ENCODE results near the gene ACYP2. TPM values are rescaled to one million over a fixed set of nuclear protein-coding genes. Genes with fewer than 3 reads are reported as not detected.

The ACYP2 gene
- total and polyA plus RNA-seq, 2 experiments from 2014 or later: 16.6 to 41.6 TPM

- no peaks in the 10 kb centered on the region for H4K20me1 ChIP-seq (ENCODE audit: insufficient read depth)
- no peak overlapping the region for H3K4me3 ChIP-seq
- H3F3A ChIP-seq (ENCODE audit: insufficient read depth): peaks cover 2% of the 10 kb centered on the region; the same call in 1 of the 2 replicates
- no peak overlapping the region for H2AFZ ChIP-seq
- no peak for DNase-seq
- no peaks in the 10 kb centered on the region for H3K9me2 ChIP-seq (ENCODE audit: insufficient read depth)
- H3K4me2 ChIP-seq (ENCODE audit: unreplicated experiment): no peak overlapping the region
- TF ChIP-seq EZH2phosphoT487 (IDR thresholded peaks at IDR 0.05; ENCODE audit: insufficient read depth, low read depth): no peak
- TF ChIP-seq EZH2 (IDR thresholded peaks at IDR 0.05; ENCODE audit: insufficient read depth, poor library complexity, severe bottlenecking): no peak
- WGBS, 2 experiments (ENCODE audit: low coverage in 1 of 2, low lambda C conversion rate in 2 of 2, missing lambda C conversion rate in 2 of 2): 91 to 95% methylated on average over 2 of the region's 2 CpGs
- no peak overlapping the region for H3K27ac ChIP-seq
- H3K9ac ChIP-seq: no peak overlapping the region
- H3K9me3 ChIP-seq (ENCODE audit: low read depth): no peaks in the 10 kb centered on the region
- in situ Hi-C loops (cut with MboI): no loop called here
- H3K4me1 ChIP-seq (ENCODE audit: insufficient read depth): peaks cover 8% of the 10 kb centered on the region
- H3K27me3 ChIP-seq (replicated peaks; ENCODE audit: insufficient read depth): no peaks in the 10 kb centered on the region
- no peaks in the 10 kb centered on the region for H3K36me3 ChIP-seq (ENCODE audit: low read depth)
- no peaks in the 10 kb centered on the region for H3K79me2 ChIP-seq (ENCODE audit: insufficient read depth)
Observed at GRCh38 chr2:54342603-54343002, 227.2 kb downstream of the ACYP2 start.

- H3K79me2 ChIP-seq (ENCODE audit: insufficient read depth): no peaks in the 10 kb centered on the region
- H3K4me3 ChIP-seq: no peak overlapping the region
- no peak overlapping the region for H3K27ac ChIP-seq
- WGBS, 2 experiments (ENCODE audit: low coverage in 1 of 2, low lambda C conversion rate in 2 of 2, missing lambda C conversion rate in 2 of 2): 81 to 92% methylated on average over 3 of the region's 3 CpGs
- H3K4me1 ChIP-seq (ENCODE audit: insufficient read depth): 0 out of 2 replicates have a peak, but pooled peaks cover 4% of the 10 kb centered on the region
- H3K9ac ChIP-seq: no peak overlapping the region
- no peaks in the 10 kb centered on the region for H3K27me3 ChIP-seq (replicated peaks; ENCODE audit: insufficient read depth)
- in situ Hi-C loops (cut with MboI): no loop called here
- no peak for TF ChIP-seq EZH2phosphoT487 (IDR thresholded peaks at IDR 0.05; ENCODE audit: insufficient read depth, low read depth)
- TF ChIP-seq EZH2 (IDR thresholded peaks at IDR 0.05; ENCODE audit: insufficient read depth, poor library complexity, severe bottlenecking): no peak
- H4K20me1 ChIP-seq (ENCODE audit: insufficient read depth): no peaks in the 10 kb centered on the region
- no peaks in the 10 kb centered on the region for H3F3A ChIP-seq (ENCODE audit: insufficient read depth)
- no peak overlapping the region for H2AFZ ChIP-seq
- H3K9me3 ChIP-seq (ENCODE audit: low read depth): no peaks in the 10 kb centered on the region
- no peak overlapping the region for H3K4me2 ChIP-seq (ENCODE audit: unreplicated experiment)
- H3K9me2 ChIP-seq (ENCODE audit: insufficient read depth): no peaks in the 10 kb centered on the region
- no peaks in the 10 kb centered on the region for H3K36me3 ChIP-seq (ENCODE audit: low read depth)
- no peak for DNase-seq
Observed at GRCh38 chr2:54347622-54348021, 232.2 kb downstream of the ACYP2 start.

GRCh38 chr2:54348646-54349045 is 233.2 kb downstream of the ACYP2 start:
- H3K9me2 ChIP-seq (ENCODE audit: insufficient read depth): no peaks in the 10 kb centered on the region
- WGBS, 2 experiments (ENCODE audit: low coverage in 1 of 2, low lambda C conversion rate in 2 of 2, missing lambda C conversion rate in 2 of 2): 56 to 70% methylated on average over 2 of the region's 2 CpGs
- H3K4me3 ChIP-seq: no peak overlapping the region
- H2AFZ ChIP-seq: no peak overlapping the region
- no peak overlapping the region for H3K4me2 ChIP-seq (ENCODE audit: unreplicated experiment)
- no peaks in the 10 kb centered on the region for H3K79me2 ChIP-seq (ENCODE audit: insufficient read depth)
- in situ Hi-C loops (cut with MboI): no loop called here
- TF ChIP-seq EZH2phosphoT487 (IDR thresholded peaks at IDR 0.05; ENCODE audit: insufficient read depth, low read depth) (no peak), EZH2 (IDR thresholded peaks at IDR 0.05; ENCODE audit: insufficient read depth, poor library complexity, severe bottlenecking) (no peak)
- H3F3A ChIP-seq (ENCODE audit: insufficient read depth): no peaks in the 10 kb centered on the region
- peak; percentile 19 for DNase-seq
- no peak overlapping the region for H3K9ac ChIP-seq
- H3K36me3 ChIP-seq (ENCODE audit: low read depth): no peaks in the 10 kb centered on the region
- H4K20me1 ChIP-seq (ENCODE audit: insufficient read depth): no peaks in the 10 kb centered on the region
- H3K9me3 ChIP-seq (ENCODE audit: low read depth): no peaks in the 10 kb centered on the region
- H3K27ac ChIP-seq: no peak overlapping the region
- H3K27me3 ChIP-seq (replicated peaks; ENCODE audit: insufficient read depth): no peaks in the 10 kb centered on the region
- H3K4me1 ChIP-seq (ENCODE audit: insufficient read depth): no peaks in the 10 kb centered on the region

- Histone ChIP-seq H3K9ac (no peak overlapping the region), H3K9me2 (ENCODE audit: insufficient read depth) (no peaks in the 10 kb centered on the region), H3K27me3 (replicated peaks; ENCODE audit: insufficient read depth) (no peaks in the 10 kb centered on the region), H2AFZ (no peak overlapping the region), H3K4me2 (ENCODE audit: unreplicated experiment) (no peak overlapping the region), H3K4me1 (ENCODE audit: insufficient read depth) (no peaks in the 10 kb centered on the region), H3K79me2 (ENCODE audit: insufficient read depth) (no peaks in the 10 kb centered on the region), H3K9me3 (ENCODE audit: low read depth) (no peaks in the 10 kb centered on the region), H4K20me1 (ENCODE audit: insufficient read depth) (no peaks in the 10 kb centered on the region), H3K4me3 (no peak overlapping the region), H3K36me3 (ENCODE audit: low read depth) (no peaks in the 10 kb centered on the region), H3F3A (ENCODE audit: insufficient read depth) (no peaks in the 10 kb centered on the region), H3K27ac (no peak overlapping the region)
- TF ChIP-seq EZH2 (IDR thresholded peaks at IDR 0.05; ENCODE audit: insufficient read depth, poor library complexity, severe bottlenecking) (no peak), EZH2phosphoT487 (IDR thresholded peaks at IDR 0.05; ENCODE audit: insufficient read depth, low read depth) (no peak)
- WGBS, 2 experiments (ENCODE audit: low coverage in 1 of 2, low lambda C conversion rate in 2 of 2, missing lambda C conversion rate in 2 of 2): 54 to 56% methylated on average over 3 of the region's 3 CpGs
- in situ Hi-C loops (cut with MboI): no loop called here
- DNase-seq: no peak
Observed at GRCh38 chr2:54350426-54350825, 235.0 kb downstream of the ACYP2 start.

GRCh38 chr2:54353216-54353615 is 237.8 kb downstream of the ACYP2 start:
- Histone ChIP-seq H3K4me3 (no peak overlapping the region), H4K20me1 (ENCODE audit: insufficient read depth) (no peaks in the 10 kb centered on the region), H3K9ac (no peak overlapping the region), H3K9me3 (ENCODE audit: low read depth) (no peaks in the 10 kb centered on the region), H3K27me3 (replicated peaks; ENCODE audit: insufficient read depth) (no peaks in the 10 kb centered on the region), H3F3A (ENCODE audit: insufficient read depth) (no peaks in the 10 kb centered on the region), H3K36me3 (ENCODE audit: low read depth) (no peaks in the 10 kb centered on the region), H3K9me2 (ENCODE audit: insufficient read depth) (no peaks in the 10 kb centered on the region), H3K27ac (no peak overlapping the region), H3K79me2 (ENCODE audit: insufficient read depth) (no peaks in the 10 kb centered on the region), H3K4me1 (ENCODE audit: insufficient read depth) (no peaks in the 10 kb centered on the region), H3K4me2 (ENCODE audit: unreplicated experiment) (no peak overlapping the region), H2AFZ (no peak overlapping the region)
- no peak for TF ChIP-seq EZH2 (IDR thresholded peaks at IDR 0.05; ENCODE audit: insufficient read depth, poor library complexity, severe bottlenecking)
- no peak for TF ChIP-seq EZH2phosphoT487 (IDR thresholded peaks at IDR 0.05; ENCODE audit: insufficient read depth, low read depth)
- in situ Hi-C loops (cut with MboI): no loop called here
- DNase-seq: no peak
- WGBS, 2 experiments (ENCODE audit: low coverage in 1 of 2, low lambda C conversion rate in 2 of 2, missing lambda C conversion rate in 2 of 2): 88% methylated on average over 5 of the region's 5 CpGs

Small RNAs within 50 kb of the gene (small RNA-seq; reads per million reads assigned to genes)
- gene RNU7-172P (ENCODE audit: low read depth, low replicate concordance): not detected

Other genes with a start within 250 kb of the ACYP2 start
- gene PSME4, start 144.6 kb upstream of the ACYP2 start, total RNA-seq (2014; rRNA removed; shearing (Covaris generic)): 29.3 and 40.1 TPM in 2 replicates
- gene PSME4, start 144.6 kb upstream of the ACYP2 start, polyA plus RNA-seq (2016; fragmentation: Nextera tagmentation; extraction: Ambion mirVana): 13.7 and 16.2 TPM in 2 replicates
- gene TSPYL6, start 140.6 kb downstream of the ACYP2 start, total RNA-seq (2014; rRNA removed; shearing (Covaris generic)): not detected in 2 replicates
- not detected in 2 replicates for gene TSPYL6, start 140.6 kb downstream of the ACYP2 start, polyA plus RNA-seq (2016; fragmentation: Nextera tagmentation; extraction: Ambion mirVana)

Measured in GM23248 (cell line).